SK-N-SH (cell line): ENCODE data around the gene SETD1A. TPM values are rescaled to one million over a fixed set of nuclear protein-coding genes. Genes with fewer than 3 reads are reported as not detected.

ENCODE experiments used
- CTCF ChIA-PET: fragments of 300-600, 350-600 bp; formaldehyde crosslinking; extraction: SDS; loops from one replicate; lab custom pipeline; 2021; lab: Yijun Ruan, JAX
- POLR2A ChIA-PET: fragments of 350-600 bp; sonication (Branson Sonifier 250); formaldehyde crosslinking; extraction: SDS; loops from one replicate; lab custom pipeline; 2020; ENCODE audit warnings: antibody characterized with exemption, inconsistent platforms; lab: Yijun Ruan, JAX
- DNase-seq: peaks from one replicate; pipeline ENCODE4 v3.0.0; 2012
- H2AFZ ChIP-seq: fragments of 200-600 bp; sonication (generic); 2 replicates; pipeline ENCODE4 v1.8.1; 2016; ENCODE audit warnings: antibody characterized with exemption, mild to moderate bottlenecking, low read depth
- H3F3A ChIP-seq: fragments of 200-600 bp; sonication (generic); replicated peaks from 2 replicates; pipeline ENCODE3; 2016; ENCODE audit warnings: antibody characterized with exemption, mild to moderate bottlenecking; ENCODE audit not compliant: insufficient read depth
- H3K27ac ChIP-seq, 2 experiments: fragments of 200-500 bp in 1 of 2; fragments of 200-600 bp in 1 of 2; sonication (Bioruptor generic) in 1 of 2; sonication (generic), shearing (Covaris generic) in 1 of 2; 2 replicates each; pipeline versions ENCODE4 v1.5.1 to v1.6.1; 2014 to 2016; ENCODE audit warnings: low read depth in 2 of 2, inconsistent platforms in 1 of 2, low read length in 1 of 2, mild to moderate bottlenecking in 1 of 2, mixed read lengths in 1 of 2
- H3K27me3 ChIP-seq: fragments of 200-600 bp; sonication (generic), shearing (Covaris generic); 2 replicates; pipeline ENCODE4 v1.6.1; 2016; ENCODE audit warnings: mixed run types; ENCODE audit not compliant: insufficient read depth
- H3K36me3 ChIP-seq, 2 experiments: fragments of 200-500 bp in 1 of 2; fragments of 200-600 bp in 1 of 2; sonication (Bioruptor generic) in 1 of 2; sonication (generic) in 1 of 2; replicated peaks in 1 of 2; 2 replicates each; pipeline versions ENCODE3 to v1.5.1; 2014 to 2016; ENCODE audit warnings: low read length in 1 of 2, mild to moderate bottlenecking in 1 of 2; ENCODE audit not compliant: insufficient read depth in 2 of 2, control insufficient read depth in 1 of 2
- H3K4me1 ChIP-seq, 2 experiments: fragments of 200-500 bp in 1 of 2; fragments of 200-600 bp in 1 of 2; sonication (Bioruptor generic) in 1 of 2; sonication (generic), shearing (Covaris generic) in 1 of 2; 2 replicates each; pipeline versions ENCODE4 v1.5.1 to v1.6.1; 2014 to 2016; ENCODE audit warnings: low read depth in 1 of 2, low read length in 1 of 2, mixed run types in 1 of 2; ENCODE audit not compliant: insufficient read depth in 2 of 2, control insufficient read depth in 1 of 2
- H3K4me2 ChIP-seq: fragments of 200-600 bp; sonication (generic), shearing (Covaris generic); 2 replicates; pipeline ENCODE4 v1.6.1; 2017; ENCODE audit warnings: mixed run types
- H3K4me3 ChIP-seq, 2 experiments: fragments of 200-500 bp in 1 of 2; fragments of 200-600 bp in 1 of 2; sonication (Bioruptor generic) in 1 of 2; sonication (generic), shearing (Covaris generic) in 1 of 2; 2 replicates each; pipeline versions ENCODE4 v1.5.1 to v1.8.1; 2014 to 2016; ENCODE audit warnings: low read depth in 2 of 2, inconsistent platforms in 1 of 2, low read length in 1 of 2, mild to moderate bottlenecking in 1 of 2, mixed read lengths in 1 of 2, moderate library complexity in 1 of 2
- H3K79me2 ChIP-seq: fragments of 200-600 bp; sonication (generic); 2 replicates; pipeline ENCODE4 v1.8.1; 2017; ENCODE audit warnings: mild to moderate bottlenecking; ENCODE audit not compliant: insufficient read depth
- H3K9ac ChIP-seq: fragments of 200-600 bp; sonication (generic); 2 replicates; pipeline ENCODE4 v1.6.1; 2017; ENCODE audit warnings: mixed run types
- H3K9me2 ChIP-seq: fragments of 200-600 bp; sonication (generic); 2 replicates; pipeline ENCODE4 v1.6.1; 2017; ENCODE audit warnings: mixed run types
- H3K9me3 ChIP-seq: fragments of 200-600 bp; sonication (generic); 2 replicates; pipeline ENCODE4 v1.6.1; 2017; ENCODE audit warnings: mixed run types, mild to moderate bottlenecking, moderate library complexity
- H4K20me1 ChIP-seq: fragments of 200-600 bp; sonication (generic); 2 replicates; pipeline ENCODE4 v1.6.1; 2017; ENCODE audit warnings: mild to moderate bottlenecking, mixed run types; ENCODE audit not compliant: insufficient read depth
- CTCF ChIP-seq: fragments of 200-600 bp; sonication (generic); IDR thresholded peaks from 2 replicates; pipeline ENCODE4 v1.6.1; 2017; ENCODE audit warnings: antibody characterized with exemption, mild to moderate bottlenecking, moderate library complexity
- ELF1 ChIP-seq: IDR thresholded peaks from 2 replicates; pipeline ENCODE4 v1.4.0; 2012
- EP300 ChIP-seq, 2 experiments: IDR thresholded peaks; 2 replicates each; pipeline versions ENCODE4 v1.4.0 to v1.6.1; 2012; ENCODE audit warnings: borderline replicate concordance in 1 of 2, low read depth in 1 of 2, low read length in 1 of 2
- FOXJ3 ChIP-seq: sonication (generic); formaldehyde crosslinking; IDR thresholded peaks from 2 replicates; pipeline ENCODE4 v1.5.1; 2020; ENCODE audit warnings: mild to moderate bottlenecking, missing genetic modification reagents
- FOXM1 ChIP-seq: IDR thresholded peaks from 2 replicates; pipeline ENCODE4 v1.4.0; 2012; ENCODE audit warnings: low read depth, mild to moderate bottlenecking
- GABPA ChIP-seq: IDR thresholded peaks from 2 replicates; pipeline ENCODE4 v1.4.0; 2012; ENCODE audit warnings: low read depth, mild to moderate bottlenecking
- MAX ChIP-seq: IDR thresholded peaks from 2 replicates; pipeline ENCODE4 v1.4.0; 2012; ENCODE audit warnings: low read depth
- MEF2A ChIP-seq: IDR thresholded peaks from 2 replicates; pipeline ENCODE4 v1.4.0; 2012; ENCODE audit warnings: low read depth, borderline replicate concordance
- NRF1 ChIP-seq: IDR thresholded peaks from 2 replicates; pipeline ENCODE4 v1.6.1; 2012; ENCODE audit warnings: low read depth, mild to moderate bottlenecking, low read length
- POLR2AphosphoS5 ChIP-seq: IDR thresholded peaks from 2 replicates; pipeline ENCODE4 v1.6.1; 2012; ENCODE audit warnings: low read depth, low read length
- RAD21 ChIP-seq: IDR thresholded peaks from 2 replicates; pipeline ENCODE4 v1.6.1; 2012; ENCODE audit warnings: mild to moderate bottlenecking, low read length
- REST ChIP-seq: IDR thresholded peaks from 2 replicates; pipeline ENCODE4 v1.6.1; 2012; ENCODE audit warnings: mild to moderate bottlenecking, low read depth, low read length, moderate library complexity
- SMC3 ChIP-seq: IDR thresholded peaks from 2 replicates; pipeline ENCODE4 v1.6.1; 2012; ENCODE audit warnings: low read depth, low read length, improper control_type of control experiment
- TAF1 ChIP-seq: IDR thresholded peaks from 2 replicates; pipeline ENCODE4 v1.6.1; 2012; ENCODE audit warnings: low read depth, mild to moderate bottlenecking, low read length, moderate library complexity, borderline replicate concordance
- TEAD4 ChIP-seq: IDR thresholded peaks from 2 replicates; pipeline ENCODE4 v1.4.0; 2012; ENCODE audit warnings: mild to moderate bottlenecking, borderline replicate concordance; ENCODE audit not compliant: insufficient read depth
- YY1 ChIP-seq: IDR thresholded peaks from 2 replicates; pipeline ENCODE4 v1.4.0; 2012; ENCODE audit warnings: low read depth, mild to moderate bottlenecking
- WGBS: methylation state at CpG from one replicate; pipeline ENCODE4 v1.1.6; 2017; ENCODE audit warnings: low lambda C conversion rate; 5-methylcytosine and 5-hydroxymethylcytosine counted together
- polyA plus RNA-seq, 3 experiments: library from polyadenylated mRNA; depleted of rRNA; stranded (reverse); fragments of >200 nt; gene quantifications; 2 replicates each; pipeline ENCODE4 v1.2.3, GENCODE V29; 2012
- TF ChIP-seq, protein P1 (sequence below): fragments of 150-350 bp; IDR thresholded peaks from 2 replicates; pipeline ENCODE4 v1.6.1; 2017; ENCODE audit warnings: antibody characterized with exemption, low read length, low read depth, borderline replicate concordance
- TF ChIP-seq, protein P2 (sequence below): IDR thresholded peaks from 2 replicates; pipeline ENCODE4 v1.4.0; 2012; ENCODE audit warnings: low read depth, borderline replicate concordance

Gene SETD1A
- polyA plus RNA-seq, 1 of the 3 experiments (the other 2 are of a cell fraction): 6.8 TPM

DNA sequence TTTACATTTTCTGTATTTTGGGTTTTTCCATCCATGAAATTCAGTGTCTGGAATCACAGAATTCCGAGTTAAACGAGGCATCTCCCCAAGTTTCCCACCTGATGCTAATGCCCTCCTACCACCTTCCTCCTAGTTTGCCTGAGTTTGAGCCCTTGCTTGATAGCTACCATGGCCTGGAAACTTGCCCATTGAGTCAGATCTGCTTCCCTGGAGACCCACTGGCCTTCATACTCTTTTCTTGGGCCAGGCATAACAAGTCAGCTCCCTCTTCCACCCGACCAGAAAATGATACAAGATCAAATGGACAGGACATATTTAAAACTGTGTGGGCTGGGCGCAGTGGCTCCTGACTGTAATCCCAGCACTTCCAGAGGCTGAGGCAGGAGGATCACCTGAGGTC is 10.2 kb downstream of the SETD1A start (continued):
- TF ChIP-seq, protein P1, sequence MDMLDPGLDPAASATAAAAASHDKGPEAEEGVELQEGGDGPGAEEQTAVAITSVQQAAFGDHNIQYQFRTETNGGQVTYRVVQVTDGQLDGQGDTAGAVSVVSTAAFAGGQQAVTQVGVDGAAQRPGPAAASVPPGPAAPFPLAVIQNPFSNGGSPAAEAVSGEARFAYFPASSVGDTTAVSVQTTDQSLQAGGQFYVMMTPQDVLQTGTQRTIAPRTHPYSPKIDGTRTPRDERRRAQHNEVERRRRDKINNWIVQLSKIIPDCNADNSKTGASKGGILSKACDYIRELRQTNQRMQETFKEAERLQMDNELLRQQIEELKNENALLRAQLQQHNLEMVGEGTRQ: no peak
- no peak for TF ChIP-seq POLR2AphosphoS5
- no peak for TF ChIP-seq NRF1

GRCh38 chr16:30969246-30969842 is 11.8 kb downstream of the SETD1A start:
- Histone ChIP-seq H3K9ac (no peak overlapping the region), H3K4me1 (no peaks in the 10 kb centered on the region), H4K20me1 (no peaks in the 10 kb centered on the region), H3K36me3 (peaks cover 50 to 62% of the 10 kb centered on the region in 2 experiments), H3K79me2 (no peaks in the 10 kb centered on the region), H3K27me3 (no peaks in the 10 kb centered on the region), H3K4me2 (no peak overlapping the region), H3K9me2 (no peaks in the 10 kb centered on the region), H2AFZ (no peak overlapping the region), H3F3A (no peaks in the 10 kb centered on the region), H3K9me3 (no peaks in the 10 kb centered on the region), H3K4me3 (no peak overlapping the region), H3K27ac (no peak overlapping the region)
- no peak for TF ChIP-seq MAX
- TF ChIP-seq TAF1: no peak
- TF ChIP-seq FOXJ3 (CRISPR knock-in tag): no peak
- TF ChIP-seq GABPA: no peak
- TF ChIP-seq NRF1: no peak
- no peak for TF ChIP-seq ELF1
- no peak for TF ChIP-seq CTCF
- TF ChIP-seq EP300 (IDR thresholded peaks at IDR 0.05; ENCODE audit: borderline replicate concordance in 1 of 2, low read depth in 1 of 2, low read length in 1 of 2): no peak
- TF ChIP-seq RAD21: no peak
- TF ChIP-seq SMC3: no peak
- TF ChIP-seq TEAD4: no peak
- no peak for TF ChIP-seq REST
- no peak for TF ChIP-seq YY1
- TF ChIP-seq MEF2A: no peak
- TF ChIP-seq FOXM1: no peak
- TF ChIP-seq, protein P2, sequence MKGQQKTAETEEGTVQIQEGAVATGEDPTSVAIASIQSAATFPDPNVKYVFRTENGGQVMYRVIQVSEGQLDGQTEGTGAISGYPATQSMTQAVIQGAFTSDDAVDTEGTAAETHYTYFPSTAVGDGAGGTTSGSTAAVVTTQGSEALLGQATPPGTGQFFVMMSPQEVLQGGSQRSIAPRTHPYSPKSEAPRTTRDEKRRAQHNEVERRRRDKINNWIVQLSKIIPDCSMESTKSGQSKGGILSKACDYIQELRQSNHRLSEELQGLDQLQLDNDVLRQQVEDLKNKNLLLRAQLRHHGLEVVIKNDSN: no peak
- ChIA-PET CTCF (interaction anchor here (1.2 kb wide), 1 partner anchor 16 kb away, joined by 5 read pairs; the partner anchor contains the start of gene HSD3B7), POLR2A (interaction anchor here (1.0 kb wide), 1 partner anchor 8 kb away, joined by 3 read pairs; no protein-coding TSS in a partner anchor)
- no peak for DNase-seq
- WGBS: 93% methylated on average over 19 of the region's 19 CpGs
